Suprapubic skin (tissue), 4 donors: Measurements from ENCODE around the gene ZNF420. TPM values are rescaled to one million over a fixed set of nuclear protein-coding genes. Genes with fewer than 3 reads are reported as not detected.
"Not testable (repeated sequence)": the region's sequence is repeated elsewhere in the genome, so short reads cannot be mapped to it uniquely, and the experiment has no call there.

ENCODE experiments used
- DNase-seq, 2 donors: peaks; one replicate each; pipeline ENCODE4 v3.0.0-alpha.2; 2019; ENCODE audit warnings: low spot score in 2 of 2
- H3K27ac ChIP-seq: fragments of 200-600 bp; sonication (generic); one replicate; pipeline ENCODE4 v1.5.1; 2019
- H3K27me3 ChIP-seq: fragments of 200-600 bp; sonication (generic); one replicate; pipeline ENCODE4 v1.5.1; 2019
- H3K36me3 ChIP-seq: fragments of 200-600 bp; sonication (generic); one replicate; pipeline ENCODE4 v1.5.1; 2019
- H3K4me1 ChIP-seq: fragments of 200-600 bp; sonication (generic); one replicate; pipeline ENCODE4 v1.5.1; 2019
- H3K4me3 ChIP-seq: fragments of 200-600 bp; sonication (generic); one replicate; pipeline ENCODE4 v1.5.1; 2019; ENCODE audit warnings: mild to moderate bottlenecking
- H3K9me3 ChIP-seq: fragments of 200-600 bp; sonication (generic); one replicate; pipeline ENCODE4 v1.5.1; 2019
- EP300 ChIP-seq: sonication (generic); formaldehyde crosslinking; IDR thresholded peaks from one replicate; pipeline ENCODE4 v1.6.1; 2017; ENCODE audit warnings: antibody characterized with exemption
- POLR2A ChIP-seq, 2 donors: fragments of 450-650 bp; IDR thresholded peaks; one replicate each; pipeline ENCODE4 v1.6.1; 2017; ENCODE audit warnings: antibody characterized with exemption in 2 of 2, mild to moderate bottlenecking in 2 of 2, moderate library complexity in 2 of 2
- POLR2AphosphoS5 ChIP-seq, 3 donors: sonication (generic); formaldehyde crosslinking; IDR thresholded peaks; one replicate each; pipeline ENCODE4 v1.6.1; 2017; ENCODE audit warnings: antibody characterized with exemption in 3 of 3
- WGBS: methylation state at CpG from one replicate; pipeline ENCODE4 v1.1.5; 2018; 5-methylcytosine and 5-hydroxymethylcytosine counted together
- total RNA-seq, 4 donors: library from RNA; depleted of rRNA; stranded (reverse); fragments of >200 nt; gene quantifications; one replicate each; pipeline ENCODE4 v1.1.0, GENCODE V29; 2016
- TF ChIP-seq, protein P1 (sequence below), 2 donors: fragments of 200-600 bp in 1 of 2; fragments of 450-650 bp in 1 of 2; sonication (generic) in 1 of 2; IDR thresholded peaks; one replicate each; pipeline ENCODE4 v1.5.1; 2016 to 2019; ENCODE audit warnings: antibody characterized with exemption in 2 of 2, mild to moderate bottlenecking in 1 of 2, moderate library complexity in 1 of 2

ZNF420 gene
- 1 to 10 TPM; 3.6 to 8.7 (median 4.9) TPM for total RNA-seq

DNA sequence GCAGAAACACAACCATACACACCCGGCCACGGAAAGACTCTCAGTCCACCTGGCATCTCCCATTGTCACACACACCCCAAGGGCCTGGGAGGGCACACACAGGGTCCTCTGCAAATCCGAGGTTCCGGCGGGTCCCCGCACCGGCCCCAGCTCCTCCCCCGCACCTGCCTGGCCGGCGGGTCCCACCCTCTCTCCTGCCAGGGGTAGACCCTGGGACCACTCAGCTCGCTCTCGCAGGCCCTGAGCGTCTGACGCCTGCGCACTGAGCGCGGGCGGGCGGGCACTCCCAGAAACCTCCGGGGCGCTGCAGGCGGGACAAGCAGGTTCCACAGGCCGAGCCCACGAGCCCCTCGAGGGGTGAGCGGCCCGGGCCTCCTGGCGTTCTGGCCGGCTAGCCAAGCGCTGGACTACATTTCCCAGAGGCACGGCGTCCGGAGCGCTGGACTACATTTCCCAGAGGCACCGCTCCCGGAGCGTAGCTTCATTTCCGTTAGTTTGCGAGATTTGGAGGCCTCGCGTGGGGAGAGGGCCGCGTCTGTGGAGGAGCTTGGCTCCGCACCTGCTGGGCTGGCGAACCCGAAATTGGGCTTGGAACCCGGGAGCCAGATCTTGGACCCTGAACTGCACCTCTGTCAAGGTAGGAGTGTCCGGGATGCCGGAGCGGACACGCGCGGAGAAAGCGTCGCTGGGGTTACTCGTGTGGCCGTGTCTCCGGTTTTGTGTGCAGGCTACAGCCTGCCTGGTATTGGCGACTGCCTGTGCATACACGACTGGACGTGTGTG, at the start of gene ZNF420:
Gene ZNF420, plus strand, starts transcription at position 500 of the 783 bp plus-strand sequence. CDS start 10,686 bp downstream, outside the sequence.
- TF ChIP-seq POLR2A (IDR thresholded peaks at IDR 0.05), result peak in 1 of 2 donors; percentile 24
- TF ChIP-seq EP300, result no peak
- peak in 1 of 3 donors; percentile 68 for TF ChIP-seq POLR2AphosphoS5 (IDR thresholded peaks at IDR 0.05)
- Histone ChIP-seq H3K4me3 (peak within 1 kb of the TSS; percentile 90), H3K27me3 (no peaks in the 10 kb centered on the region), H3K27ac (peak within 1 kb of the TSS; percentile 78), H3K4me1 (peaks cover 19% of the 10 kb centered on the region), H3K36me3 (no peaks in the 10 kb centered on the region), H3K9me3 (no peaks in the 10 kb centered on the region)
- WGBS, result 0% methylated on average over 23 of the region's 61 CpGs
- DNase-seq, result peak; percentile 94 to 95

DNA sequence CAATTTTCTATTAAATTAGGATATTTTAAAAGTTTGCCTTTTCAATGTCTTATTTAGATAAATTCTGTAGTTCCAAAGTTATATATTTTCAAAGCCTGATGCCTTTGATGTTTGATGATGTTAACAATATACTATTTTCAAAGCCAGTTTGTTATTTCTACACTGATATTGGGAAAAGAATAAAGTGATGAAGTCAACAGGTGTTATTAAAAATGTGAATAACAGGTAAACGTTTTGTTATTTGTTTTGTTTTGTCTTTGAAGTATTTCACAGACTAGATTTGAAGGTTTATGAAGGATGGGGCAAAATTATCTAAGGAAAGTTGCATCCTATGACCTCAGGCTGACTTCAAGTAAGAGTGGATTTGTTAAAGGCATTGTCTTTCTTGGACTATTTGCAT, 33.1 kb upstream of the ZNF420 start:
- H3K4me1 ChIP-seq, result no peaks in the 10 kb centered on the region
- H3K4me3 ChIP-seq, result no peak overlapping the region
- no peak overlapping the region for H3K27ac ChIP-seq
- WGBS, result 48% methylated on average over 1 of the region's 1 CpG
- TF ChIP-seq, protein P1, sequence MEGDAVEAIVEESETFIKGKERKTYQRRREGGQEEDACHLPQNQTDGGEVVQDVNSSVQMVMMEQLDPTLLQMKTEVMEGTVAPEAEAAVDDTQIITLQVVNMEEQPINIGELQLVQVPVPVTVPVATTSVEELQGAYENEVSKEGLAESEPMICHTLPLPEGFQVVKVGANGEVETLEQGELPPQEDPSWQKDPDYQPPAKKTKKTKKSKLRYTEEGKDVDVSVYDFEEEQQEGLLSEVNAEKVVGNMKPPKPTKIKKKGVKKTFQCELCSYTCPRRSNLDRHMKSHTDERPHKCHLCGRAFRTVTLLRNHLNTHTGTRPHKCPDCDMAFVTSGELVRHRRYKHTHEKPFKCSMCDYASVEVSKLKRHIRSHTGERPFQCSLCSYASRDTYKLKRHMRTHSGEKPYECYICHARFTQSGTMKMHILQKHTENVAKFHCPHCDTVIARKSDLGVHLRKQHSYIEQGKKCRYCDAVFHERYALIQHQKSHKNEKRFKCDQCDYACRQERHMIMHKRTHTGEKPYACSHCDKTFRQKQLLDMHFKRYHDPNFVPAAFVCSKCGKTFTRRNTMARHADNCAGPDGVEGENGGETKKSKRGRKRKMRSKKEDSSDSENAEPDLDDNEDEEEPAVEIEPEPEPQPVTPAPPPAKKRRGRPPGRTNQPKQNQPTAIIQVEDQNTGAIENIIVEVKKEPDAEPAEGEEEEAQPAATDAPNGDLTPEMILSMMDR (IDR thresholded peaks at IDR 0.05), result no peak
- no peaks in the 10 kb centered on the region for H3K36me3 ChIP-seq
- no peak for DNase-seq
- no peaks in the 10 kb centered on the region for H3K27me3 ChIP-seq
- peaks cover 25% of the 10 kb centered on the region for H3K9me3 ChIP-seq

DNA sequence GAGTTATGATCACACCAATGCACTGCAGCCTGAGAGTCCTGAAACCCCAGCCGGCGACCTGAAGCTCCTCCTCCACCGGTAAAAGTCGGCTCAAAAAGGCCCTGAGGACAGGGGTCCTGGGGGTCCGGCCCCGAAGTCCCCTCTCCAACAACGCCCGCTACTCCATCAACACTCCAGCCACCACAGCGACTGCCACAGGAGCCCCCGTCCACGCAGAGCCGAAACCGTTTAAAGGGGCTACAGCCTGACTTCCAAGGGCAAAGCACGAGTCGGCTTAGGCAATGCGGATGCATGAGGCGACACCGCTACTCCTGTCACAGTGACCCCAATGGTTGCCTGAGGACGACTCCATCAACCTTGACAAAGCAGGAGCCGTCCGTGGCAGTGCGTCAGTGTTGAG, 22.9 kb upstream of the ZNF420 start:
- no peak overlapping the region for H3K27ac ChIP-seq
- peaks cover 20% of the 10 kb centered on the region for H3K9me3 ChIP-seq
- H3K27me3 ChIP-seq, result no peaks in the 10 kb centered on the region
- no peak overlapping the region for H3K4me3 ChIP-seq
- H3K4me1 ChIP-seq, result no peaks in the 10 kb centered on the region
- no peaks in the 10 kb centered on the region for H3K36me3 ChIP-seq
- TF ChIP-seq EP300 (no peak), POLR2AphosphoS5 (IDR thresholded peaks at IDR 0.05) (no peak), POLR2A (IDR thresholded peaks at IDR 0.05) (no peak)
- TF ChIP-seq, protein P1 (IDR thresholded peaks at IDR 0.05), result no peak
- WGBS, result 98% methylated on average over 21 of the region's 22 CpGs
- DNase-seq, result no peak

- TF ChIP-seq POLR2AphosphoS5 (IDR thresholded peaks at IDR 0.05), result no peak
- TF ChIP-seq POLR2A (IDR thresholded peaks at IDR 0.05), result no peak
- TF ChIP-seq, protein P1 (IDR thresholded peaks at IDR 0.05), result no peak
- no peak for TF ChIP-seq EP300
- H3K9me3 ChIP-seq, result peaks cover 26% of the 10 kb centered on the region
Observed at GRCh38 chr19:37056776-37057175, 21.5 kb upstream of the ZNF420 start.

DNA sequence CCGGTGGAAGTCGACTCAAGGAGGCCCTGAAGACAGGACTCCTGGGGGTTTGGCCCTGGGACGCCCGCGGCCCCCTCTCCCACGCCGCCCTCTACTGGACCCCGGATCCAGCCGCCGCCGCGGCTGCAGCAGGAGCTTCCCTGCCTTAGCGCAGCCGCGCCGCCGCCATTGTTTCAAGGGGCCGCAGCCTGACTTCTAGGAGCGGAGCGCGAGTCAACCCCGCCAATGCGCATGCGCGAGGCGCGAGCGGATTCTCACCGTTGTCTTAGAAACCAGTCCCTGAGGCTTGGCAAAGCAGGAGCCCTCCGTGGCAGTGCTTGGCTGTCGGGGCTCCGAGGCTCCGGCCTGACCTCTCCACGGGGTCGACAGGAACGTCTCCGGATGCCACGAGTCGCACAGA, 19.1 kb upstream of the ZNF420 start:
- no peaks in the 10 kb centered on the region for H3K27me3 ChIP-seq
- H3K9me3 ChIP-seq, result peaks cover 26% of the 10 kb centered on the region
- TF ChIP-seq, protein P1 (IDR thresholded peaks at IDR 0.05), result no peak
- TF ChIP-seq POLR2A (IDR thresholded peaks at IDR 0.05) (no peak), POLR2AphosphoS5 (IDR thresholded peaks at IDR 0.05) (no peak), EP300 (no peak)
- H3K4me3 ChIP-seq, result no peak overlapping the region
- no peaks in the 10 kb centered on the region for H3K4me1 ChIP-seq
- no peaks in the 10 kb centered on the region for H3K36me3 ChIP-seq
- 46% methylated on average over 22 of the region's 39 CpGs for WGBS
- DNase-seq, result no peak
- no peak overlapping the region for H3K27ac ChIP-seq

More at GRCh38 chr19:37056776-37057175, 21.5 kb upstream of the ZNF420 start:
- Histone ChIP-seq H3K4me1 (no peaks in the 10 kb centered on the region), H3K4me3 (no peak overlapping the region), H3K27ac (no peak overlapping the region), H3K27me3 (no peaks in the 10 kb centered on the region), H3K36me3 (no peaks in the 10 kb centered on the region)
- WGBS, result no CpG with 5 or more reads among the region's 24 CpGs
- no peak for DNase-seq

- not testable (repeated sequence) for H3K36me3 ChIP-seq, H3K27ac ChIP-seq, H3K4me1 ChIP-seq, H3K27me3 ChIP-seq, DNase-seq, H3K4me3 ChIP-seq
- 36% methylated on average over 4 of the region's 4 CpGs for WGBS
- peaks cover 34% of the 10 kb centered on the region for H3K9me3 ChIP-seq
Observed at GRCh38 chr19:37064886-37065285, 13.3 kb upstream of the ZNF420 start.
